Measurements from ENCODE around the gene PMEPA1. TPM values are rescaled to one million over a fixed set of nuclear protein-coding genes. Genes with fewer than 3 reads are reported as not detected.

Gene PMEPA1
- total RNA-seq, 1 experiment from 2014 or later: 15.0 TPM

DNA sequence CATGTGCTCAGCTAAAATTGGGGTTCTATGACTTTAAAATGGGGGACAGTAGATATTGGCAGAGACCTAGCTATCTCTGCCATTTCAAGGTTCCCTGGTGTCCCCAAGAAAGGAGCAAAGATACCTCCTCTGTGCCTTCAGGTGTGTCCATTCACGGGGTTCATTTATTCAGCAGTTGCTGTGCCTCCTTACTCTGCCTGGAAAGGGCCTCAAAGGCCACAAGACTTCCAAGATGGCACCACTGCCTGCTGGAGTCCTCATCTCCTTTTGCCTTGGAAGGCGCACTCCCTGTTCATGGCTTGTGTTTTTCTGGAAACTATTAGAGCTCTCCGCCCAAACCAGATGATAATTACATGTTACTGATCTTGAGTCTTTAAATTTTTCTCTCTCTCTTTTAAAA lies 85.7 kb downstream of the PMEPA1 start:
- Histone ChIP-seq H3K4me3 (no peak overlapping the region), H3K27ac (no peak overlapping the region), H3K4me1 (peaks cover 27% of the 10 kb centered on the region), H3K36me3 (no peaks in the 10 kb centered on the region), H3K9me3 (replicated peaks) (no peaks in the 10 kb centered on the region; the same call in 1 of the 2 replicates), H3K27me3 (peaks cover 4% of the 10 kb centered on the region; the same call in 1 of the 2 replicates)
- no peak for DNase-seq

GRCh38 chr20:57622579-57623381 lies 87.0 kb downstream of the PMEPA1 start:
- peaks cover 4% of the 10 kb centered on the region for H3K27me3 ChIP-seq
- H3K9me3 ChIP-seq (replicated peaks): no peaks in the 10 kb centered on the region; the same call in 1 of the 2 replicates
- no peak overlapping the region for H3K27ac ChIP-seq
- H3K36me3 ChIP-seq: no peaks in the 10 kb centered on the region
- peaks cover 31% of the 10 kb centered on the region for H3K4me1 ChIP-seq
- no peak overlapping the region for H3K4me3 ChIP-seq
- peak; percentile 75 to 83 for DNase-seq

DNA sequence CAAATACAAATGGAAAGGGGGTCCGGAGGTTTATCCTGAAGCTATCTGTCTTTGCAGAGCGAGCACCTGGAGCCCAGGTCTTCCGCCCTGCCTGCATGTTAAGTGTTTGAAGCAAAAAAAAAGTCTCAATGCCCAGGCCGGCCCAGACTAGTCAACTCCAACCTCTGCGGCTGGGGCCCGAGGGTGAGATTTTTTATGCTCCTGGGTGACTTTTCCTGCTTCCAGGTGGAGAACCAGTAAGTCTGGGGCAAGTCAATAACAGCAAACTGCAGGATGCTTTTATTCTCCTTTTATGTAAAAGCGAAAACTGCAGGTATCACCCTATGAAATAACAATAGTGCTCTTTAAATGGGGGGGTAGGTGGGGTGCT lies 87.6 kb downstream of the PMEPA1 start:
- peaks cover 6% of the 10 kb centered on the region for H3K27me3 ChIP-seq
- no peaks in the 10 kb centered on the region for H3K36me3 ChIP-seq
- H3K4me1 ChIP-seq: peaks cover 31% of the 10 kb centered on the region
- H3K4me3 ChIP-seq: no peak overlapping the region
- H3K27ac ChIP-seq: no peak overlapping the region
- no peak for DNase-seq
- H3K9me3 ChIP-seq (replicated peaks): no peaks in the 10 kb centered on the region; the same call in 1 of the 2 replicates

DNA sequence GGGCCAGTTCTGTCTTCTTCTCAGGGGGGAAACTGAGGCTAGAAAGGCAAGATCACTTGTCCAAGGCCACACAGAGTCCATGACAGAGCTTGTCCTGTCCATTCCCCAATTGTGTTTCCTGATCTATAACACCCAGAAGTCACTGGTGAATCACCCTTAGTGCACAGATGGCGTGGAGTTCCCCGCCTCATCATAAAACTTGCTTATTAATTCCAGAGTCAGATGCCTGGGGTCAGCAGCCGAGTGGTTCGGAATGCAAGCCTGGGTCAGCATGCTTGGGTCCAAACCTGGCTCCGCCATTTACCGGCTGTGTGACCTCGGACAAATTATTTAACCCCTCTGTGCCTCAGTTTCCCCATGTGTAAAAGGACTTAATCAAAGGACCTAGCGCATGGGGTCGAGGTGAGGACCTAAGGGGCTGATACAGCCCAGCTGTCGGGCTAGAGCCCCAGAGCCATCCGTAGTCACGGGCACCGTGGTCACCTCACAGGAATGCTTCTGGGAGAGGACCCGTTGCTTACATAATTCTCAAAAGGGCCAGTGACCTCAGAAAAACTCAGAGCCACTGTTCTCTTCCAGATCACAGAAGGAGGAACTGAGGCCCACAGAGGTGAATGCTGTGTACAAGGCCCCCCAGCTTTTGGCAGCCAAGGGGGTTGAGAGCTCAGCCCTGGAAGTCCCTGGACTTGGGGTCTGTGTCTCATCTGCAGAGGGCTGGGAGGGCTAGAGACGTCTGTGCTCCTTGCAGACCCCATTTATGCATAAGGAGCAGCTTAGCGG lies 88.2 kb downstream of the PMEPA1 start:
- Histone ChIP-seq H3K36me3 (no peaks in the 10 kb centered on the region), H3K9me3 (replicated peaks) (no peaks in the 10 kb centered on the region; the same call in 1 of the 2 replicates), H3K27ac (no peak overlapping the region), H3K4me1 (peaks cover 31% of the 10 kb centered on the region), H3K4me3 (no peak overlapping the region), H3K27me3 (peaks cover 6% of the 10 kb centered on the region)
- DNase-seq: no peak

- Histone ChIP-seq H3K27me3 (peaks cover 6% of the 10 kb centered on the region), H3K4me1 (peaks cover 31% of the 10 kb centered on the region), H3K9me3 (replicated peaks) (no peaks in the 10 kb centered on the region; the same call in 1 of the 2 replicates), H3K4me3 (no peak overlapping the region), H3K27ac (no peak overlapping the region), H3K36me3 (no peaks in the 10 kb centered on the region)
- DNase-seq: no peak
Measured at GRCh38 chr20:57620999-57621398, 88.8 kb downstream of the PMEPA1 start.

GRCh38 chr20:57620274-57620990 lies 89.4 kb downstream of the PMEPA1 start, which contains the start of gene ZBP1:
Gene ZBP1, minus strand, starts transcription at chr20:57620426. Its CDS starts 131 bp downstream, at chr20:57620295.
- DNase-seq: peak; percentile 45 to 57
- peaks cover 6% of the 10 kb centered on the region for H3K27me3 ChIP-seq
- peaks cover 31% of the 10 kb centered on the region for H3K4me1 ChIP-seq
- no peak within 1 kb of the TSS for H3K27ac ChIP-seq
- H3K9me3 ChIP-seq (replicated peaks): no peaks in the 10 kb centered on the region; the same call in 1 of the 2 replicates
- no peak within 1 kb of the TSS for H3K4me3 ChIP-seq
- no peaks in the 10 kb centered on the region for H3K36me3 ChIP-seq

DNA sequence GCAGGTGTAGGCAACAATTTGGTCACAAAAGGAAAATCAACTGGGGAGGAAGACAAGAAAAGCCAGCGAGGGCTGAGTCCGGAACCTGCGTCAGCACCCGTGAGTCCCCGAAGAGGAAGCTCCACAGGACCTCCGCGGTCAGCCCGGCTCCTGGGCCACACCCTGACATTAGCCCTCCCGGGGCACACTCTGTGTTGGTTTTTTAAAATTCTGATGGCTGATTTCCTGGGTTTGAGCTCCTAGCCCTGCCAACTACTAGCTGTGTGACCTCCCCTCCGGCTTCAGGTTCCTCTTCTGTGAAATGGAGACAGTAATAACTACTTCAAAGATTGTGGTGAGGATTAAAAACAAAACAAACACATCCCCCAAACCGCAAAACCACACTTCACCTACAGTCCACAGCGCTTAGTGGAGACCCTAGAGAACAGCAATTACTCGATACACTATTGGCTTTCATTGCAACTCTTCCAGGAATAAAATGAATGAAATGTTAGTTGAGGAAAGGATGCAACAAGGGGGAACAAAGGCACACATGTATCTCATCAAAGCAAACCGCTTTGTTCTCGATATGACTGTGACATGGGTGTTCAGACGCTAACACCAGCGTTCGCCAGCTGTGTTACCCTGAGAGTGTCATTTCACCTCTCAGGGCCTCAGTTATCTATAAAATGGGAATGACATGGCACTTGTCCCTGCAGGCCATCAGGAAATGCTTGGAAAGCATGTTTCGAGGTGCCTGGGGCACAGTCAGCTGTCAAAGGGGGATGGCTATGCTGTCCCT lies 90.6 kb downstream of the PMEPA1 start:
- H3K4me1 ChIP-seq: peaks cover 31% of the 10 kb centered on the region
- no peaks in the 10 kb centered on the region for H3K36me3 ChIP-seq
- H3K9me3 ChIP-seq (replicated peaks): no peaks in the 10 kb centered on the region; the same call in 1 of the 2 replicates
- peaks cover 6% of the 10 kb centered on the region for H3K27me3 ChIP-seq
- peak in 1 of 2 experiments; percentile 64 for DNase-seq
- H3K27ac ChIP-seq: no peak overlapping the region
- no peak overlapping the region for H3K4me3 ChIP-seq

GRCh38 chr20:57618764-57619050 lies 91.1 kb downstream of the PMEPA1 start:
- no peaks in the 10 kb centered on the region for H3K36me3 ChIP-seq
- H3K27ac ChIP-seq: no peak overlapping the region
- DNase-seq: no peak
- peaks cover 31% of the 10 kb centered on the region for H3K4me1 ChIP-seq
- H3K9me3 ChIP-seq (replicated peaks): no peaks in the 10 kb centered on the region; the same call in 1 of the 2 replicates
- H3K4me3 ChIP-seq: no peak overlapping the region
- peaks cover 6% of the 10 kb centered on the region for H3K27me3 ChIP-seq

GRCh38 chr20:57618091-57618763 lies 91.6 kb downstream of the PMEPA1 start:
- DNase-seq: no peak

DNA sequence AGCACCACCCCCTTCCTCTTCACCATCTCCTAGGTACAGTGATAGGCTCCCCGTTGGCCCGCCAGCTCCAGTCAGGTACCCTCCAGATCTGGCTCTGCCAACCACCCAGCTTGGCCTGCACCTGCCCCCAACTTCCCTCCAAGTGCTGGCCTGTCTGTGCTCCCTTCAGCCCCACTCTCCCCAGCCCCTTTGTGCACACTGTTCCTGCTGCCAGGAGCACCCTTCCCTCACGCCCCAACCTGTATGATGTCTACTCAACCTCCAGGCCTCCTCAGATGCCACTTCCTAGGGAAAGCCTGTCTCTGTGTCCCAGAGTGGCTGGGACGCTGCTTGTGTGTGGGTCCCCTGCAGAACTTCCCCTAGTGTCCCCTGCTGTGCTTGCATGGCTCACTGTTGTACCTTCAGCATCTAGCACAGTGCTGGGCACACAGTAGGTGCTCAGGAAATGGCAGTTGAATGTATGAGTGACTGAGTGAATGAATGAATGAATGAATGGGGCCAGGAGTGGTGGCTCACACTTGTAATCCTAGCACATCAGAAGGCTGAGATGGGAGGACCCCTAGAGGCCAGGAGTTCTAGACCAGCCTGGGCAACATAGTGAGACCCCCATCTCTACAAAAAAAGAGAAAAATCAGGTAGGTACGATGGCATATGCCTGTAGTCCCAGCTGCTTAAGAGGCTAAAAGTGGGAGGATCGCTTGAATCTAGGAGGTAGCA lies 92.6 kb downstream of the PMEPA1 start:
- DNase-seq: no peak
- Histone ChIP-seq H3K27ac (no peak overlapping the region), H3K36me3 (no peaks in the 10 kb centered on the region), H3K9me3 (replicated peaks) (no peaks in the 10 kb centered on the region), H3K27me3 (peaks cover 6% of the 10 kb centered on the region), H3K4me3 (no peak overlapping the region), H3K4me1 (peaks cover 25% of the 10 kb centered on the region)

More at GRCh38 chr20:57618091-57618763, 91.6 kb downstream of the PMEPA1 start:
- Histone ChIP-seq H3K9me3 (replicated peaks) (no peaks in the 10 kb centered on the region), H3K36me3 (no peaks in the 10 kb centered on the region), H3K27ac (no peak overlapping the region), H3K4me3 (no peak overlapping the region), H3K27me3 (peaks cover 6% of the 10 kb centered on the region), H3K4me1 (peaks cover 31% of the 10 kb centered on the region)

- Histone ChIP-seq H3K27me3 (peaks cover 6% of the 10 kb centered on the region), H3K9me3 (replicated peaks) (no peaks in the 10 kb centered on the region), H3K27ac (no peak overlapping the region), H3K4me1 (peaks cover 24% of the 10 kb centered on the region), H3K4me3 (no peak overlapping the region), H3K36me3 (no peaks in the 10 kb centered on the region)
- no peak for DNase-seq
Measured at GRCh38 chr20:57616143-57616951, 93.5 kb downstream of the PMEPA1 start.

GRCh38 chr20:57615445-57615811 lies 94.4 kb downstream of the PMEPA1 start:
- Histone ChIP-seq H3K27ac (no peak overlapping the region), H3K36me3 (no peaks in the 10 kb centered on the region), H3K9me3 (replicated peaks) (no peaks in the 10 kb centered on the region), H3K27me3 (peaks cover 9% of the 10 kb centered on the region), H3K4me3 (no peak overlapping the region), H3K4me1 (peaks cover 15% of the 10 kb centered on the region)
- no peak for DNase-seq
